HG03045 (cell line): Measurements from ENCODE around the gene RAP1B.

Source experiments
- ATAC-seq: cut with Tn5 transposase; IDR thresholded peaks from one replicate; pipeline ENCODE4 v1.9.1; 2021; ENCODE audit warnings: mild to moderate bottlenecking, moderate library complexity; ENCODE audit not compliant: unreplicated experiment

The RAP1B gene

DNA sequence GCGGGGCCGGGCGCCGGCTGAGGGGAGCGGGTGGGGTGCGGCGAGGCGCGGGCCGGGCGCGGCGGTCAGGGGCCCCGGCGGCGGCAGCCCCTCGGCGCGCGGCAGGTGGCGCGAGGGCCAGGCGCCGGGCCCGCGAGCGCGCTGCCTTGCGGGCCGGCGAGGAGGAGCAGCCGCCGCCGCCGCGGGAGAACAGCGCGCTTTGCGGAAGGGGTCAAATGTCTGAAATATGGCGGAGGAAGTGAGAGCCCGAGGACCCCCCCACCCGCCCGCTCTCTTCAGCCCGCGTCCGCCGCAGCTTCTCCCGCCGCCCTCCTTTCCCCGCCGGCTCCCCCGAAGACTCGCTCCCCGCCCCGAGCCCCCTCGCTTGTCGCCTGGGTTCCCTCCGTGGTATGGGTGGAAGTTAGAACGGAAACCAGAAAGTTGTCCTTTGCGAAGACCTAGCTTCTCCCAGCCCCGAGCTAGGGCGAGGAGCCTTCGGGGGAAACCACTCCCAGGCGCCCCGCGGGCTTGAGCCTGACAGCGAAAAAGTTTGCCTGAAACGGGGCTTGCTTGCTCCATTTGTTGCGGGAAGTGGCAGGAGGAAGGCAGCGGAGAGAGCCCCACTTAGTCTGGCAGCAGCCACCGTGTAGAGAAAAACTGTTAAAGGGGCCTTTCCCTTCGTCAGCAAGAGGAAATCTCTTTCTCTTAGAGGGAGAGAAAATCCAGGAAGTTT, 551 bp downstream of the RAP1B start:
- peak; percentile 38 for ATAC-seq

DNA sequence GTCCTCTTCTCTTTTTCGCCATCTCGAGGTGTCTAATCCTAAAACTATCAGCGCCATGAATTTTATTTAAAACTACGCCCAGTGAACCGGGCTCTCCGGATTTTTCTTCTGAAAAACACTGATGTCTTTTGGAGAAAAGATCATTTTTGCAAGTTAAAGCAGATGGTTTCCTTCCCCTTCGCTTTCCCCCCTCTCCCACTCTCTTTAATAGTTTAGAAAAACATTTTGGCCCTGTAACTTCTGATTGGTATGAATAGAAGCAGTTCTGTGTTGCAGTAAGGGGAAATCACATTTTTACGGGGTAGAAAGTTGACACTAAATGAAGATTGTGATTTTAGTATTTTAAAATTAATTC, 1.1 kb downstream of the RAP1B start:
- no peak for ATAC-seq

DNA sequence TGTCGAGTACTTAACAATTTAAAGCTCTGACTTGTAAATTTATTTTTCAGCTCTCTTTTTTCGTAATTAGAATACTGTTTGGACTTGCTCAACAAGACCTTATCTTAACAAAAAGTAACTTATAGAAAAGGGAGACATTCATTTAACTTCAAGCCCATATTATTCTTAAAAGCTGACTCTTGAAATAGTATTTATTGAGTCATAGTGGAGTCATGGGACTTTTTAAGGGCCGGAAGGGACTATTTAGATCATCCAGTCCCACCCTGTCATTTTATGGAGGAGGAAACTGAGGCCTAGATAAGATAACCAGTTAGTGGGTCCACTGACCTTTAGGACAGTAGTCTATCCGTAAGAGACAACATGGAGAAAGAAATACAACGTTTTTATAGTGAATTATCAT, 1.5 kb downstream of the RAP1B start:
- ATAC-seq: no peak

DNA sequence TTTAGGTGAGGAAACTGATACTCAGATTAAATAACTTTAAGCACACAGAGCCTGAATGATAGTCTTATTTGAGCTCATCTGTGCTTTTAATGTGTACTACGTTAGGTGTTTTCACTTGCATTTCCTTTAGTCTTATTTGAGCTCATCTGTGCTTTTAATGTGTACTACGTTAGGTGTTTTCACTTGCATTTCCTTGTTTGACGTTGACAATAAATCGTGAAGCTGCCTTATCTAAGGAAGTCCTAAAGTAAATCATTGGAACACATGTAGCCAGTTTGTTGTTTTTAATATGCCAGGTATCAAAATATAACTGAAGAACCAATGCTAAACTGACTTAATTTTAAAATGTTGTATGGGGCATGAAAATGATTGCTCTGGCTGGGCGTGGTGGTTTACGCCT, 2.0 kb downstream of the RAP1B start:
- no peak for ATAC-seq

DNA sequence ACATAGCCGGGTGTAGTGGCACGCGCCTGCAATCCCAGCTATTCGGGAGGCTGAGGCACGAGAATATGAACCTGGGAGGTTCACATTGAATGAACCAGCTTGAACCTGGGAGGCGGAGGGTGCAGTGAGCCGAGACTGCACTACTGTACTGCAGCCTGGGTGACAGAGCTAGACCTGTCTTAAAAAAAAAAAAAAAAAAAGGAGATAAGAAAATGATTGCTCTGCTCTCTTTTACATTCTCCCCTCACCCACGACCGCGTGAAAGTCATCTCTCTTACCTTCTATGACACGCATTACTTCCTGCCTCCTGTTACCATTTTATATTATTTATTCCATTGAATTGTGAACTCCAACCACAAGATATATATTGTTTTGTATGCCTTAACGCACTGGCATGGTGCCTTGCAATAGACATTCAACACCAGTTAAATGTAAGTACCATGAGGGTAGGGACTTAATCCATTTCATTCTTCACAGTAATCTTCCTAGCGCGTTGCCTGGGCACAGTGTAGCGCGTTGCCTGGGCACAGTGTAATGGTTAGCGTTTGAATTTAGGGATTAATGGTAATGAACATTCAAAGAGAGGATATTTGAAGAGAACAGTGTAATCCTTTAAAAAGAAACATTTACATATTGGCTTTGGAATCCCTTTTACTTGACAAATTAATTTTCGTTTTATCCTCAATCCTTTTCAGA, 2.7 kb downstream of the RAP1B start:
- ATAC-seq: no peak

DNA sequence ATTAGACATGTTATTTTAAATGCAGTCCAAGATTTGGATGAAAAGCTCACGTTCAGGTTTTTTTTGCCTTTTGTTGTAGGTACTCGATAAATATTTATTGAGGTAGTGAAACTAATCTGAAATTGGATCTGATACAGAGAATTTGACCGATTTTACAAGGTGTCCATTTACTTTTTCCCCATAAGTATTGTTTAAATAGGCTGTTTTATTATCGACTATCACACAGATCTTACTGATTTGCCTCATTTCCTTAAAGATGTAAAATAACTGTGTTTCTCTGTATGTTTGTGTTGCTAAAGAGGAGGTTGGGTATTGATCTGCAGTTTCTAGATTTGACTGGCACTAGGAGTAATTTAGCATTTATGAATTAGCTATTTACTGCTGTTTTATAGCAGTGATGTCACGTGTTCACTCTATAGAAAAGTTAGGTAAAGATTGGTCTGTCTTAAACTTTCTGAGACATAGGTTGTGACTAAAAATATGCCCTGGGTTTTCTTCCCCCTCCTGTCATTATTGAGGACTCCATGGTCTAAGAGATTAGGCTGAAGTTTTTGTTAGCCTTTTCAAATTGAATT, 3.5 kb downstream of the RAP1B start:
- ATAC-seq: no peak

DNA sequence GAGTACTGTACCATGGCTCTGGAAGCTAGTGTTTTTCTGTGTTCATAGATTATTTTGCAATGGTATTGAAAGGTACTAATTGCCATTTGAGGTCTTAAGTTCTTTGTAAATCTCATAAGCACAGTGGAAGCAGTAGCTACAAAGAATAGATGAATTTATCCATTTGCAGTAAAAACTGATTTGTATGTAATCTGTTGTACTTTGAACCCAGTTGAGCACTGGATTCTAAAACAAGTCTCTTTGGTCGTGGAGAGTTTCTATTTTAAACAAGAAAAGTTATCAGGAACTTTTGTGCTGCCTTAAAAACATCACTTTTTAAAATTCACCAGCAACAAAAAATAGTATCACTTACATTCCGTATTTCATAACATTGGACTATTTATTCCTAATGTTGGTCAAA, 4.1 kb downstream of the RAP1B start:
- ATAC-seq: no peak

DNA sequence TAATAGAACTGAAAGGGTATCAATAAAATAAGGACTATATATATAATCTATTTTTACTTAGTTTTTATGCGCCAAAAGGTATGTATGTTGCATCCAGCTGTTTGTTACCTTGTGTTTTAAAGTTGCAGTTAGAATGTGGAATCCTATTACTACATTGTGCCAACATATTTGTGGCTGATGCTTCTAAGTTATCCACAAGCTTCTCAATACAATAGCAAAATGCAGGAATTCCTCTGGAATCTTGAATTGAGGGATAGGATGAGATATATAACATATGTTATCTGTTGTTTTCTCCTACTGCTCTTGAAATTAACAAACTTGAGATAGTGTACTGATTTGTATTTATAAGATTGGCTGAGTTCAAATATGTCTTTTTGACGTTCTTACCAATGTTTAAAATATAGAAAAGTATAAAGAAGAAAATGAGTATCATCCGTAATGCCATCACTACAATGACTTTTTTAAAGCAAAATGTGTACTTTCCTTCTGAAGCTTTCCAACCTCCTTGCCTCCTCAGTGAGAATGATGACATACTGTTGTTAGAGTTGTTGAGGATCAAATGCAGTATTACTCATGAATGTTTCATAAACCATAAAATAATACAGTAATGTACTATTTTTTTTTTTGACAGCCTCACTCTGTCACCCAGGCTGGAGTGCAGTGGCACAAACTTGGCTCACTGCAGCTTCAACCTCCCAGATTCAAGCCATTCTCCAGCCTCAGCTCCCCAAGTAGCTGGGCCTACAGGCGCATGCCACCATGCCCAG, 6.6 kb downstream of the RAP1B start:
- no peak for ATAC-seq

DNA sequence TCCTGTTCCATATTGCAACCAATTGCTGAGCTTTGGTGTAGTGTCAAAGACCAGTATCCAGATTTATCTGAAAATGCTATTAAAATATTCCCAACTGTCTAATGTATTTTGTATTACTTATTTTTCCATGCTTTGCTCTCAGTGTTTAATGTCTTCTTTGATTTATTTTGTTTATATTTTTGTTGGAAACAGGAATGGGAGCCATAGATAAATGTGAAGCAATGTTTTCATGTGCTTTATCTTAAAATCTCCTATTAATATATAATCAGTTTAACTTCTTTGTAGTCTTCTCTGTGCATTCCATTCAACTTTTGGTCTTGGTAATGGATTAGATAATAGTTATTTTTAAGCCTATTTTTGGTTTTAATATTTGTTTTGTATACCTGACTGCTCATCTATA, 8.8 kb downstream of the RAP1B start:
- no peak for ATAC-seq

DNA sequence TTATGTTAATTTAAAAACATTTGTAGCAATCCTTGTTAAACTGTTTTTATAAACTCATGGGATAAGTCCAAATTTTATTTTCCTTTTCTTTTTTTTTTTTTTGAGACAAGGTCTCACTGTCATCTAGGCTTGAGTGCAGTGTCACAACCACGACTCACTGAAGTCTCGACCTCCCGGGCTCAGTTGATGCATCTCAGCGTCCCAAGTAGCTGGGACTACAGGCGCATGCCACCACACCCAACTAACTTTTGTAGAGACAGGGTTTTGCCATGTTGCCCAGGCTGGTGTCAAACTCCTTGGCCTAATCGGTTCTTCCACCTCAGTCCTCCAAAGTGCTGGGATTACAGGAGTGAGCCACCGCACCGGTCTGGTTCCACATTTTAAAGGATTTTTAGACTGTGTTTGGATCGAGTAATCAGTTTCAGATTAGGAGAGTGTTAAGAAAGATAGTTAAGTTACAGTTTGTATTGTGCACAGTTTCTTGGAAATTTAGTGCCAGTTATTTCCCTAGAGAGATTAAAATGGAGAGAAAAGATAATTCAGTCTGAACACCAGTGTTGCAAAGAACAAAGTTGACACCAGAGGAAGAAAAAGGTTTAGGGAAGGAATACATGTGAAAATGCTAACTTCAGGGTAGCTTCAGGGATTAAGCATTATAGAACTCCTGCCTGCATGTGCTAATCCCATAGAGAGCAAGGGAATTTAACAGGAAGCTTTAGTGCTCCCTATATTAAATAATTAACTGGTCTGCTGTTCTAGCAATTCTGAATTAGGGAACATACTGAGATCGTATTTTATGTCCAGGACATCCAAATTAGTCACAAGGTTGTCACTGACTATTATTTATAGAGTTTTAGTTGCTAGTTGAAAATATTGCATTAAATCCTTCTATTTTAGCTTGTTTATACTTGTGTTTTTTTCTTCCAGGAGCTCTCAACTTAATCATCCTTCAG, 10.1 kb downstream of the RAP1B start:
- ATAC-seq: no peak

DNA sequence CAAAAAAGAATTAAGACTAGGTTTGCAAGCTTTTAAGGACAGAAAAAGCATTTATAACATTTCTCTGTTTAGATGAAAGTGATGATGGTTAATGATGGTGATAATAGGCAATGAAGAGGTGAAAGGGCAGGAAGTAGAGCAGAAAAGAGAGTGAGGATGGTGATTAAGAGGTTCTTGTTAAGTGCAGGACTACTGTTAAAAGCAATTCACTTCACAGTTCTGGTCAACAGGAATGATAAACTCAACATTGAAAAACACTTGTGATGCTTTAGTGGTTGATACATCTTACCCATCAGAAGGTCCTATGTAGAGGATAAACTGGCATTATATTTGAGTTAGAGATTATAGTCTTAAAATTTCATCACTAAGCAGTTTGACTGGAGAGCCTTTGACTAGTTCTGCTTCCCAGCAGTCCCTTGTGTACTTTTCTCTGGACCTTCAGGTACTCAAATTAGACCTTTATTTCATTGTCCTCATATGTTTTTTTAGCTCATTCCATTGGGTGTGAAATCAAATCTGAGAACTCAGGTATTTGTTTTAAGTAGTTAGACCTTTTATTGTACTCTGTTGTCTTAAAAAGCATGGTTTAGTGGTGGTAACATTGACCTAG, 10.9 kb downstream of the RAP1B start:
- ATAC-seq: no peak

DNA sequence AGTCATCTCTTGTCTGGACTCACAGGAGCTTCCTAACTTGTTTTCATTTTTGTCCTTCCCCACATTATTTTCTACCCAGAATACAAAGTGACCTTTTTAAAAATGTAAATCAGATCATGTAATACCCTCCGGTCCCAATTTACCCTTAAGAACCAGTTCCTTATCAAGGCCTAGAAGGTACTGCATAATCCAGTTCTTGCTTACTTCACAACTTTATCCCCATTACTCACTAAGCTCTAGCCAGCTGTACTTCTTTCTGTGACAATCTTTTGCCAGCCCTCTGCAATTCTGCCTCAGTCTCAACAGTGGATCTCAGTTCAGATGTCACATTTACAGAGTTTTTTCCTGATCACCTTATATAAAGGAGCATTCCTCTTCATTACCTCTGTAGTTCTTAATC, 11.6 kb downstream of the RAP1B start:
- ATAC-seq: no peak

DNA sequence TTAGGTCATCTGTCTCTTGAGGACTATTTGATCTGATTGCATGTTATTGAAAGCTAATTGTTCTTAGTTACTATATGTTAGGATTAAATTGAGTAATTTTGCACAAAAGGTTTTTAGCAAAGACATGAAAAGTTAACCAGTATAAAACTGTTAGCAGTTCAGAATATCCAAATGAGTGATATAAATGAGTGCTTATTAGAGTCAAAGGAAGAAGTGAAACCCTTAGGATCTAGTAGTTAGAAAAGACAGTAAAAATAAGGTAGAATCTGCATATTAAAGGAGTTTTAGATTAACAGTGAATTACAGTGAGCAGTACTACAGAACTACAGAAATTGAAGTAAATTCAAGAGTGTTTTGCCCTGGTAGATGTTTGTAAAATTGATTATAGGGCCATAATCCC, 12.4 kb downstream of the RAP1B start:
- ATAC-seq: no peak

DNA sequence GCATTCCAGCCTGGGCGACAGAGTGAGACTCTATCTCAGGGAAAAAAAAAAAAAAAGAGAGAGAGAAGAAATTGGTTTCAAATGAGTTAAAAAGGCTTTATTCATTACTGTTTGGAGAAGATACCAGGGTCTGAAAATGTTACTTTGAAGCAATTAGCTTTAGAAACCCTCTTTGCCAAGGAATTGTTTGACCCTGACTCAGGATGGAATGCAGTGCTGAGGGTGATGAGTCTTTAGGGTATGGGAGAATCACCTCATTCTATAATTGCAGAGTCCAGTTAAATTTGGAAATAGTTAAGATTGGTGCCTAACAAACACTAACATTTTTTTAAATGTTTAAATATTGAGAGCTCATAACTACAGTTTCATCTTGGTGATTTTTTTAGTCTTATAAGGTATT, 13.3 kb downstream of the RAP1B start:
- ATAC-seq: no peak

DNA sequence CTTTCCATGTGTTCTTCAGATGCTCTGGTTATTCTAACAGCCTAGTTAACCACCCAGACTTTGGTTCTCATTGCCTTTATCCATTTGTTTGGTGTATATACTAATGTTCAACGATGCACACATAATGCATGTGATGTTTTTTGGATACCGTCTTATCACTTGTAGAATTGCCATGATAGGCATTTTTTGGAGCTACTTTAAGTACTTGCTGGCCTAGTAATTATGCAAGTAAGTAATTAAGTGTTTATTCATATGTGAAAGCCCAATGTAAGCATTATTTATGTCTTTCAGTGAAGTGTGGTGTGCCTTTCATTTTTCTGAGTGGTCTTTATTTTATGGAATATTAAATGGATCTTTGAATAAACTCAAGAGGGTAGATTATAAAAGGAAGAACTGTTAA, 14.2 kb downstream of the RAP1B start:
- ATAC-seq: no peak

DNA sequence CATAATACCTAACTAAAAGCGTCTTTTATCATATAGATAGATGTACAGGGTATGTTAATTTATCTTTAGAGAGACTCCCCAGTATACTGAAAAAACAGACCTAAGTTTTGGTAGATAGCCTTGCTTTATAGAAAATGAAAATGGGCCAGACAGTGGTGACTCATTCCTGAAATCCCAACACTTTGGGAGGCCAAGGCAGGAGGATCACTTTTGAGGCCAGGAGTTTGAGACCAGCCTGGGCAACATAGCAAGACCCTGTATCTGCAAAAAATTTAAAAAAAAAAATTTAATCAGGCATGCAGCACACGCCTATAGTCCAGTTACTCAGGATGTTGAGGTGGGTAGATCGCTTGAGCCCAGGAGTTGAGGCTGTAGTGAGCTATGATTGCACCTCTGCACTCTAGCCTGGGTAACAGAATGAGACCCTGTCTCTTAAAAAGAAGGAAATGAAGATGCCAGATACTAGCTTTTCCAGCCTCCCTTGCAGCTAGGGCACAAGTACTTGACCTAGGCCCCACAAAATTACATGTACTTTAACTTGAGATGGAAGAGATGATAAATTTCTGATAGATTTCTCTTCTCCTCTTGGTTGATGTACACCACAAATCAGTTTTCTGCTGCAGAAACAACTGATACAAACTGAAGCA, 17.1 kb downstream of the RAP1B start:
- no peak for ATAC-seq

DNA sequence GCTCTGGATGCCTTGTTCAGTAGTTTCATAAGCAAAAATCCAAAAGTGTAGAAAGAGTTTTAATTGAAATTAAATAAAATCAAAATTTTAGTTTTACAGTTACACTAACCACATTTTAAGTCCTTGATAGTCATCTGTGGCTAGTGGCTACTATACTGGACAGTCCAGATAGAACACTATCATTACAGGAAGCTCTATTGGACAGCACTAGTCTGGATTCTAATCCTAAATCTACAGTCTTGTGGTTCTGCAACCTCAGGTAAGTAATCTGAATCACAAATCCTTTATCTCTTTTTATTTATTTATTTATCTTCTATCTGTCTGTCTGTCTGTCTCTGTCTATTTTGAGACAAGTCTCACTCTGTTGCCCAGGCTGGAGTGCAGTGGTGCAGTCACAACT, 18.0 kb downstream of the RAP1B start:
- ATAC-seq: no peak

DNA sequence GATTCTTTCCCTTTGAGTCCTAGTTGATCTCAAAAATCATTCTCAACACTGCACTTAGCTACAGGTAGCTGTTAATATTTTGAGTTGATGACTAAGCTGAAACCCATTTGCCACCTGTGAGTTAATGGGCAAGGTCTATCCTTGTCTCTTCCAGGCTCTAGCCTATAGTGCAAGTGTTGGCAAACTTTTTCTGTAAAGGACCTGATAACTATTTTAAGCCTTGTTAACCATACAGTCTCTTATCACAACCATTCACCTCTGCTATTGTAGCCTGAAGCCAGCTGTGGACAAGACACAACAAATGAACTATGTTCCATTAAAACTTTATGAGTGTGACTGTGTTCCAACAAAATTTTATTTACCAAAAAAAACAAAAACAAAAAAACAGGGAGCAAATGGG, 19.4 kb downstream of the RAP1B start:
- ATAC-seq: no peak

DNA sequence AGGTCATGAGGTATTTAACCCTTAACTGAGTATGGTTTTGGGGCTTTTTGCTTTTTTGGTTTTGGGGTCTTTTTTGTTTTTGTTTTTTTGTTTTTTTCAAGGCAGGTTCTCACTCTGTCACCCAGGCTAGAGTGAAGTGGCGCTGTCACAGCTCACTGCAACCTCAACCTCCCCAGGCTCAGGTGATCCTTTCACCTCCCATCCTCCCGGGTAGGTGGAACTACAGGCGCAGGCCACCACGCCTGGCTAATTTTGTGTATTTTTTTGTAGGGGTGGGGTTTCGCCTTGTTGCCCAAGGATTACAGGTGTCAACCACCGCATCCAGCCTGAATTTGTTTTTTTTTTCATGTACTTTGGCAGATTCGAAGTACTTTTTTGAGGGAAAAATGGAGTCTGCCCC, 19.9 kb downstream of the RAP1B start:
- no peak for ATAC-seq

DNA sequence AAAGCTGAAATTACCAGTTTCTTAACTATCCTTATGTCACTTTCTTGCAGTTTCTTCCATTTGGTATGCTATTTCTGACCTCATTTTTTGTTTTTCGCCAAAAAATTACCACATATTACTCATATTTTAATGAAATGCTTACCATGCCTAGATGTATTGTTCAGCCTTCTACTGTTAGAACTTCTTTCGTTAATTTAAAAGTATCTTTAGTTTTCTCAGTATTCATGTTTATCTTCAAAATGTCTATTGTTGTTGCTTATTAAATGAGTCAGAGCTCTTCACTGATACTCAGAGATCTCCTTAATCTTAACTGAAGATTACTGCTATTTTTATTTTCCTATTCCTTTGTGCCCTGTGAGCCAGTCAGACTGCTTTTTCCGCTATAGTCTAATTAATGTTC, 20.5 kb downstream of the RAP1B start:
- ATAC-seq: no peak
